GM19035 (cell line): ENCODE results near the gene TLCD3B.

Source experiments
- ATAC-seq: cut with Tn5 transposase; IDR thresholded peaks from one replicate; pipeline ENCODE4 v1.9.1; 2021; ENCODE audit not compliant: unreplicated experiment

Gene TLCD3B, protein sequence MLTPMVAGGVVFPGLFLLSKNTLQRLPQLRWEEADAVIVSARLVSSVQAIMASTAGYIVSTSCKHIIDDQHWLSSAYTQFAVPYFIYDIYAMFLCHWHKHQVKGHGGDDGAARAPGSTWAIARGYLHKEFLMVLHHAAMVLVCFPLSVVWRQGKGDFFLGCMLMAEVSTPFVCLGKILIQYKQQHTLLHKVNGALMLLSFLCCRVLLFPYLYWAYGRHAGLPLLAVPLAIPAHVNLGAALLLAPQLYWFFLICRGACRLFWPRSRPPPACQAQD

DNA sequence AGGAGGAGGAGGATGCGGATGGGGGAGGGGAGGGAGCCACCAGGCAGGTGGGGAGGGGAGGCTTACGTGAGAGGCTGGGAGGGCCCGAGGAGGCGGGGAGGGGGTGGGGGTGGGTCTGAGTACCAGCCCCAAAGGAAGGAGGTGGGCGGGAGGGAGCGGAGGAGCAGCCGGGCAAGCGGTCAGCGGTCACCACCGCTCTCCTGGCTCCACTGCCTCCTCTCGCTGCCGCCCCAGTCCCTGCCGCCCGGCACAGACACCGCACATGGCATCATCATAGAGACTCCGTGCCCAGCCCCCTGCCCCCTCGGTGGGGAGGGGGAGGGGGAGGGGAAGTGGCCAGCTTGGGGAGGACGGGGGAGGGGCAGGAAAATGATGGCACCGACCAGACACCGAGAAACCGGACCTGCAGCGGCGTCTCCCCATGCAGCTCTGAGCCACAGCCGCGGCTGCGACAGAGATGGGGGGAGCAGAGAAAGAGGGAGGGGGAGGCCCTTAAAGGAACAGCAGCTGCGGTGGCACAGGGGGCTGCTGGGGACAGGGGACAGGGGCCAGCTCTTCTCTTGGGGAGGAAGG, at the start of gene TLCD3B:
TLCD3B (minus strand) TSS at position 431 of the 573 bp plus-strand sequence. CDS start 744 bp downstream, outside the sequence.
- ATAC-seq, result no peak

DNA sequence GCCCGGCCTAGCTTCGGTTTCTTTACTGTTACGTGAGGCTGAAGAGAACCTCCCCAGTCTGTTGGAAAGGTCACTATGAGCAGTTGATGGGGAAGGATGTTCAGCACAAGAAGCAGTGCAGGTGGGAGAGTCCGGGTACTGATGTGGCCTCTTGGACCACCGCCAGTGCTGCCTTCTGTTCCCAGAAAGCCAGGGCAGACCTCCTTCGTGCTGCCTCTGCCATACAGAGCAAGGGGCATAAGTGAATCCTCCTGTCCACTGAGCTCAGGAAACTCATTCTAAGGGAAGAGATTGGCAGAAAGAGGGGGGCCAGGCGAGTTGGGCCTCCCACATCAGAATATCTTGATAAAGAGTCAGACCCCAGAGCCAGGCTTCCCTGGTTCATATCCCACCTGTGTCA, 48.4 kb upstream of the TLCD3B start:
- no peak for ATAC-seq

DNA sequence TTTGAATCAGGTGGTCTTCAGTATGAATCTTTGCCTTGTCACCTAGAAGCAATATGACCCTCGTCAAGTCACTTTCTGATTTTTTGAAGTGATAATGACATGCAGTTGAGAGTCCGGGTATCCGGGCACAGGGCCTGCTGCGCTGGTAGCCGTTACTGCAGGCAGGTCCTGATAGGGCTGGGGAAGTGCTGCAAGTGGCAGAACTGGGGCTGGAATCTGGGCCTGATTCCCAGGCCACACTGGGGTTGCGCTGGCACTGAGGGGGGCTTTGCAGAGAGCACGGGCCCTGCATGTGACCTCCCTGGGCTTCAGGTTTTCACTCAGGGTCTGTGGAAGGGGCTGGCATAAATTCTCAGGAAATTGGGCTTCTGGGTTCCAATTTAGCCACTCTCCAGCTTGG, 47.7 kb upstream of the TLCD3B start:
- no peak for ATAC-seq

DNA sequence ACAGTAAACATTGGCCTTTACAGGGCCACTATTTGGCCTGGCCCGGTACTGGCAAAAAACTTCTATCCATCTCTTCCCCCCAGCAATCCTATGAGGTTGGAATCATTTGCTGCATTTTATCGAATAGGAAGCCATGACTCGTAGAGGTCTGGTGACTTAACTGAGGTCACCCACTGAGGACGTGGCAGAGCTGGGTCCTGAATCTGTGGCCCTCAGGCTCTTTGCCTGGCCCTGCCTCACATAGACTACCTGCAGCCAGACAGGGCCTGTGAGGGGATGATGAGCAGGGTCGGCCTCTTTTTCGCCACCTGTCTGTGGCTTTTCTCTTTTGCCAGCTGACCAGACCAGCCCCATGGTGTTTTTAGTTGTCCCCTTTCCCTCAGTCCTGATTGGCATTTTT, 46.6 kb upstream of the TLCD3B start:
- ATAC-seq, result no peak

DNA sequence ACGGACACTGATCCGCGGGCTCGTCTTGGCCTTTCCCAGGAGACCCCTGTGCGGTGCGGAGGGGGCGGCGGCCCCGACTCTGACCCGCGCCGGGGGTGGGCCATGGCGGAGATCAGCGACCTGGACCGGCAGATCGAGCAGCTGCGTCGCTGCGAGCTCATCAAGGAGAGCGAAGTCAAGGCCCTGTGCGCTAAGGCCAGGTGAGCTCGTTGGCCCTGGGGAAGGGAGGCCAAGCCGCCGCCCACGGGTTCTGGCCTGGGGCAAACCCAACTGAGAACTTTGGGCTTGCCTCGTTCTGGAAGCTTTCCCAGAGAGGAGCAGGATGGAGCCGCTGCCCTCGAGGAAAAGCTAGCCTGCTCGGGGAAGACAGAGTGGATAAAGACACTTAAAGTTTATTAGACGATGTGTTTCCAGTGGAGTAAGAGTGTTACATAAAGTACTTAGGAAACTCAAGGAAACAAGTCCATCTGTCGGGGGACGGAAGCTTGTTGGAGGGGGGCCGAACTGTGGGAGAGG, 45.3 kb upstream of the TLCD3B start:
- peak; percentile 28 for ATAC-seq

DNA sequence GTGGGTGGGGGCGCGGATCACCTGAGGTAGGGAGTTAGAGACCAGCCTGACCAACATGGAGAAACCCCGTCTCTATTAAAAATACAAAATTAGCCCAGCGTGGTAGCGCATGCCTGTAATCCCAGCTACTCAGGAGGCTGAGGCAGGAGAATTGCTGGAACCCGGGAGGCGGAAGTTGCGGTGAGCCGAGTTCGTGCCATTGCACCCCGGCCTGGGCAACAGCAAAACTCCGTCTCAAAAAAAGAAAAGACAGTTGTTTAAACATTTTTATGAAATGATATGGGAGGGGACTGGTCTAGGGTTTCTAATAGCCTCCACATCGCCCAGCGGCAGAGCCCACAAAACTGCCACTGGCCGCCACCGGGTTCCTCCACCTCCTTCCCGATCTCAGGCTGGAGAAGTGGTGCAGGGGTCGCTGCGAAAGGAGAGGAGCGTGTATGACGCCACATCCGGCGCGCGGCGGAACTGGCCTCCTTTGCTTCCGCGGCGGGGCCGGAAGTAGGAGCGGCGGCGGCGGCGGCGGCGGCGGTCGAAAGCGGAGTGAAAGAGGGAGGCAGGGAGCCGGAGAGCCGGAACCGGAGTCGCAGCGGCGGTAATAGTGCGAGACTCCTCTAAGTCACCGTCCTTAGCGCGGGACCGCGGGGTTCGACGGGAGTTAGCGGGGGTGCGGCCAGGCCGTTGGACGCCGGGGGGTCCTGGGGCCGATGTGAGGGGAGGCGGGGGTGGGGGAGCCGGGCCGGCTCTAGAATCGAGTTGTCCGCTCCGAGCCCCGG, 44.6 kb upstream of the TLCD3B start, which contains the start of gene PPP4C:
PPP4C (plus strand) TSS at position 492 of the 773 bp plus-strand sequence. CDS start 384 bp downstream, outside the sequence.
- peak; percentile 82 for ATAC-seq

DNA sequence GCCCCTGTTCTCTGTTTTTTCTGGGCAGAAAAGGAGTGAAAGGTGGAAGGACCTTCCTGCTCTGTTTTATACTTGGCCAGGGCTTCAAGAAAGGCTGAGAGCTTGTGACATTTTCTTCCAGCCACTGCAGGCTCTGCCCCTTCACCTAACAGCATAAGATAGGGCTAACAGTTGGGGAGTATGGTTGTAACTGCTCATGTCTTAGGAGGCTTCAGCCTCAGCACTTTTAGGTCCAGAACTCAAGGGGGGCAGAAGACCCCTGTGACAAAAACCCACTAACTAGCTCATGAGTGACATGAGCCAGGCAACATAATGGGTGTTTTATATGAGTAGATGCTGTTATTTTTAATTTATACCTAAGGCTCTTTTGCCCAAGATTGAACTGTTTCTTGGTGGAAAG, 39.4 kb upstream of the TLCD3B start:
- no peak for ATAC-seq

DNA sequence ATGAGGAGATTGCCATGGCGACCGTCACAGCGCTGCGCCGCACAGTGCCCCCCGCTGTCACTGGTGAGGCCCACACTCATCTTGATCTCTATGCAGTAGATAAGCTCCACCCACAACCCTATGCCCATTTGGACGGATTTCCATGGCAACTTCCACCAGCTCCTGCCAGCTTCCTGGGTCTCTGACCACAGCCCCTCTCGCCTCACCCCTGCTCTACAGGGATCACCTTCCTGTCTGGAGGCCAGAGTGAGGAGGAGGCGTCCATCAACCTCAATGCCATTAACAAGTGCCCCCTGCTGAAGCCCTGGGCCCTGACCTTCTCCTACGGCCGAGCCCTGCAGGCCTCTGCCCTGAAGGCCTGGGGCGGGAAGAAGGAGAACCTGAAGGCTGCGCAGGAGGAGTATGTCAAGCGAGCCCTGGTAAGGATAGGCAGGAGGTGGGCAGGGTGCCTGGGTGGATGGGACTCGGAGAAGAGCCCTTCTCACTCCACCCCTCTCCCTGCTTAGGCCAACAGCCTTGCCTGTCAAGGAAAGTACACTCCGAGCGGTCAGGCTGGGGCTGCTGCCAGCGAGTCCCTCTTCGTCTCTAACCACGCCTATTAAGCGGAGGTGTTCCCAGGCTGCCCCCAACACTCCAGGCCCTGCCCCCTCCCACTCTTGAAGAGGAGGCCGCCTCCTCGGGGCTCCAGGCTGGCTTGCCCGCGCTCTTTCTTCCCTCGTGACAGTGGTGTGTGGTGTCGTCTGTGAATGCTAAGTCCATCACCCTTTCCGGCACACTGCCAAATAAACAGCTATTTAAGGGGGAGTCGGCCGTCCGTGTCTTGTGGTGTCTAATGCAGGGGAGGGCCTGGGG, 38.8 kb upstream of the TLCD3B start:
- no peak for ATAC-seq

DNA sequence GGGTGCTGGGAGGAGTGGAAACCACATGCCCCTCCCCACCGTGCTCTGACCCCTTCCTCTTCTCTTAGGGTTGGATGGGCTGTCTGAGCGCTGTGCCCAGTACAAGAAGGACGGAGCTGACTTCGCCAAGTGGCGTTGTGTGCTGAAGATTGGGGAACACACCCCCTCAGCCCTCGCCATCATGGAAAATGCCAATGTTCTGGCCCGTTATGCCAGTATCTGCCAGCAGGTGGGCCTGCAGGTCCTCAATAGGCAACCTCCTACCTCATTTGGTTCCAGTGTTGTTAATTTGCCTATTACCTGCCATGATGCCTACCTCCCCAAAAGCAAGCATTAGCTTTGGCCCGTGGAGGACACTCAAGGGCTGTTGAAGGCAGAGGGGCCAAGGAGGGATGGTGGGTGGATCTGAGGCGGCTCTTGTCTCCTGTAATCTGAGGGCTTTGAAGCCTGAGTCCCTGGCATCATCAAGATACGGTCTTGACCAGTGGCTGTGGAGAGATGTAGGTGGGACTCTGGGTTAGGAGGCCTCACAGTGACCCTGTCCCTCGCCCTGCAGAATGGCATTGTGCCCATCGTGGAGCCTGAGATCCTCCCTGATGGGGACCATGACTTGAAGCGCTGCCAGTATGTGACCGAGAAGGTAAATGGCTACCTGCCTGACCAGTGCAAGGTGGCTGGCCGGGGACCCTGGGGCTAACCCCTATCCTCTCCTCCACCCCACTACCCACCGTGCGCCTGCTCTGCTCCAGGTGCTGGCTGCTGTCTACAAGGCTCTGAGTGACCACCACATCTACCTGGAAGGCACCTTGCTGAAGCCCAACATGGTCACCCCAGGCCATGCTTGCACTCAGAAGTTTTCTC, 37.9 kb upstream of the TLCD3B start:
- ATAC-seq, result no peak

DNA sequence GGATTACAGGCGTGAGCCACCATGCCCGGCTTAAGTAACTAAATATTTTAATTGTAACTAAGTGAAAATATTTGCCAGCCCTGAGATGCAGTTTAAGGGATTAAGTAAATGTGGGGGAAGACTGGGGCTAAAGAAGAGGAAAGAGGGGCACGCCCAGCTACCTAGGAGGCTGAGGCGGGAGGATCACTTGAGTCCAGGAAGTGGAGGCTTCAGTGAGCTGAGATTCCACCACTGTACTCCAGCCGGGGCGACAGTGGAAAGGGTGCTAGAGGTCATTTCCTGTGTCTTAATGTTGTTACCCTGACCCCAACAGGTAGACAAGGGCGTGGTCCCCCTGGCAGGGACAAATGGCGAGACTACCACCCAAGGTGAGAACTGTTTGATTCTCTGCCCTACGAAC, 37.3 kb upstream of the TLCD3B start:
- no peak for ATAC-seq

DNA sequence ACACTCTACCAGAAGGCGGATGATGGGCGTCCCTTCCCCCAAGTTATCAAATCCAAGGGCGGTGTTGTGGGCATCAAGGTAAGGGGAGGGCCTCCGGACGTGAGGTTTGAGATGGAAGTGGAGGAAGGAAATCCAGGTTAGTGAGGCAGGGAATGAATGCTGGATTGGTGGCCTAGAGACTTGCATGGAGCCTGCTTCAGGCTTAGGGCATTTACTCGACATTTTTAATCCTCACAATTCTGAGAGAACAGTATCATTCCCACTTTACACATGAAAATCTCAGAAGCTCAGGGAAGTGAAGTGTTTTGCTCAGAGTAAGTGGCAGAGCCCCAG, 36.5 kb upstream of the TLCD3B start:
- ATAC-seq, result no peak

DNA sequence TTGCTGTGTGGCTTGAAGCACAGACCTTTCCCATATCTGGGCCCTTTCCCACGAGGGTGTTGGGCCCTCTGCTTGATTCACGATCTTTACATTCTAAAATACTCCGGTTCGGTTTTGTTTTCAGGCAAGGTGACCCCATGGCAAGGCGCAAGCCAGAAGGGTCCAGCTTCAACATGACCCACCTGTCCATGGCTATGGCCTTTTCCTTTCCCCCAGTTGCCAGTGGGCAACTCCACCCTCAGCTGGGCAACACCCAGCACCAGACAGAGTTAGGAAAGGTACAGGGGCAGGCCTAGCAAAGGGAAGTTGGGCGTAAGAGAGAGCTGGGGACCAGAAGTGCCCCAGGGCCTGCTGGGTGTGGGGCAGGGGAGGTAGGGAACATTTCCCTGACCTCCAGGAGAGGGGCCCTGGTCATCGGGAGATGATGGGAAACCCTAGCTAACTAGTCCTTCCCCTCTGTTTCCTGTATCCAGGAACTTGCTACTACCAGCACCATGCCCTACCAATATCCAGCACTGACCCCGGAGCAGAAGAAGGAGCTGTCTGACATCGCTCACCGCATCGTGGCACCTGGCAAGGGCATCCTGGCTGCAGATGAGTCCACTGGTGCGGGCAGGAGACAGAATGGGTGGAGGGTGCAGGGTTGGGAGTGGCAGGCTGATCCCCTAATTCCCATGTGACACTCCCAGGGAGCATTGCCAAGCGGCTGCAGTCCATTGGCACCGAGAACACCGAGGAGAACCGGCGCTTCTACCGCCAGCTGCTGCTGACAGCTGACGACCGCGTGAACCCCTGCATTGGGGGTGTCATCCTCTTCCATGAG, 35.9 kb upstream of the TLCD3B start:
- no peak for ATAC-seq

DNA sequence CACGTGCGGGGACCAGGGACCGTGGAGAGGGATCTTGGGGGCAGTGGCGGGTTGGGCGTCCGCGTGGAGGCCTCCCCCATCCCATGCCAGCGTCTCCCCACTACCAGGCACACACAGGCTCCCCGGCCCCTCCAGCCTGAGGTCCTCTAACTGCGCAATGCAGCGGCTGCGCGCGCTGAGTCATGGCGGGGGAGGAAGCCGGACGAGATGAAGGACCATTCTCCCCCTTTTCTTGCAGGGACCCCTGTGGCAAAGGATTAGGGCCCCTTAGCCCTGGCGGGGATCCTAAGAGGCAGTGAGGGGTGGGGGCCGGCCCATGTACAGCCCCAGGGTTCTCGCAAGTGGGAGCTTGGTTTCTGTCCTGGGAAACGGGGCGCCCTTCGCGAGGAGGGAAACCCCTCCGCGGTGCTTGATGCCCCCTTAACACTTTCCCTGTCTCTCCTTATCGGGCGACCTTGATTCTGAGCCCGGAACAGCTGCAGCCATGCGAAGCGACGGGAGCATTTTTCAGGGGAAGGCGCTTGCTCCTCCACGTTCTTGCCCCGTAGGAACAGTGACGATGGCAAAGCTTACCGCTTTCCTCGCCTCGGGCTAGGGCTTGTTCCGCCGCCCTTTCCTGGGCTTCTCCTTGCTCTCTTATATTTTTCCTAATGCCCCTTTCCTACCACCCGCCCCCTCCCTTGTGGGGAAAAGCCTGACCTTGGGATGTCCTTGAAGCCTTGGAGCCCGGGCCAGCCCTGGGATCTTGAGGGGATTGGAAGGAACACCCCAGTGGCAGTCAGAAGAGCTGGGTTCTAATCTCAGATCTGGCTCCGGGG, 35.1 kb upstream of the TLCD3B start:
- no peak for ATAC-seq

DNA sequence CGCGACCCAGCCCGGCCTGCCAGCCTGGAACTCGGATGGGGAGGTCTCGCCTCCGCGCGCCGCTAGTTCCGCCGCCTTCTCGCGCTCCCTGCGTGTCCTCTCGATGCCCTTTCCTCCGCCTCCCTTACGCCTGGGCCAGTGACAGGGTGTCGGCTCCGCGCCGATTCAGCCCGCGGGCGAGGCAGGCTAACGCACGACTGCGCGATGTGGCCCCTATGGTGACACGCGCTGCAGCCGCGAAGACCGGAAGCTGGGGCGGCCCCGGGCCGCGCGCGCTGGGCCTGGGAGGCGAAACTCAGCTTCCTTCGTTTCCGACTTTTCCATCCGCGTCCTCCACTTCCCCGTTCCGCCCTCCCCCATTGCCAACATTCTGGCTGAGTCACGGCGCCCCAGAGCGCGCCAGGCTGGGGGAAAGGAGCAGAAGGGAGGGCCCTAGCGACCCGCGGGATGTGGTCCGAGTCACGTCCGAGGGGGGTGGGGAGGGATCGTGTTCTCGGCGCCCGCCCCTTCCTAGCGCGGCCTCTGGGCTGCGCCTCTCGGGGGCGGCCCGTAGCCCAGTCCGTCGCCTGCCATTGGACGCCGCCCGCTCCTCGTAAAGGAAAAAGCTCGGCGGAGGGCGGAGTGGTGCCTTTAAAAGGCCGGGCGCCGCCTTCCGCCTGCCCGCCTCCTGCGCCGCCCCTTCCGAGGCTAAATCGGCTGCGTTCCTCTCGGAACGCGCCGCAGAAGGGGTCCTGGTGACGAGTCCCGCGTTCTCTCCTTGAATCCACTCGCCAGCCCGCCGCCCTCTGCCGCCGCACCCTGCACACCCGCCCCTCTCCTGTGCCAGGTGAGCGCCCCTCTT, 34.3 kb upstream of the TLCD3B start, which contains the start of gene ALDOA:
ALDOA (plus strand) TSS at position 659 of the 841 bp plus-strand sequence. CDS start 1,138 bp downstream, outside the sequence.
- ATAC-seq, result peak; percentile 79

DNA sequence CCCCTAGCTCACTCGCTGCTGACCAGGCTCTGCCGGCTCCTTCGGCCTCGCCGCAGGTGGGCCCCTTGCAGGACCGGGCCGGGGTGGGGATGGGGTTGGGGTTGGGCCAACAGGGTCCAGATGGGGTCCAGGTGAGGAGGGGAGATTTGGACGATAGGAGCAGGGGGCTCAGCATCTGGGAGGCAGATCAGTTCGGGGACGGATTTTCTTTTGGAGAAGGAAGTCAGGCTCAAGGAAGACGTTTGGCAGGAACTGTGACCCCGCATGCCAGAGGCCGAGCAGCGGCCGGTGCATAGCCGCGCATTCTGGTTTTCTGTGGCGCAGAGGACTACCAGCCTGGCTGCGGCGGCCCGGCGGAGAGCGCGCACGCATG, 33.6 kb upstream of the TLCD3B start:
- peak; percentile 2 for ATAC-seq

DNA sequence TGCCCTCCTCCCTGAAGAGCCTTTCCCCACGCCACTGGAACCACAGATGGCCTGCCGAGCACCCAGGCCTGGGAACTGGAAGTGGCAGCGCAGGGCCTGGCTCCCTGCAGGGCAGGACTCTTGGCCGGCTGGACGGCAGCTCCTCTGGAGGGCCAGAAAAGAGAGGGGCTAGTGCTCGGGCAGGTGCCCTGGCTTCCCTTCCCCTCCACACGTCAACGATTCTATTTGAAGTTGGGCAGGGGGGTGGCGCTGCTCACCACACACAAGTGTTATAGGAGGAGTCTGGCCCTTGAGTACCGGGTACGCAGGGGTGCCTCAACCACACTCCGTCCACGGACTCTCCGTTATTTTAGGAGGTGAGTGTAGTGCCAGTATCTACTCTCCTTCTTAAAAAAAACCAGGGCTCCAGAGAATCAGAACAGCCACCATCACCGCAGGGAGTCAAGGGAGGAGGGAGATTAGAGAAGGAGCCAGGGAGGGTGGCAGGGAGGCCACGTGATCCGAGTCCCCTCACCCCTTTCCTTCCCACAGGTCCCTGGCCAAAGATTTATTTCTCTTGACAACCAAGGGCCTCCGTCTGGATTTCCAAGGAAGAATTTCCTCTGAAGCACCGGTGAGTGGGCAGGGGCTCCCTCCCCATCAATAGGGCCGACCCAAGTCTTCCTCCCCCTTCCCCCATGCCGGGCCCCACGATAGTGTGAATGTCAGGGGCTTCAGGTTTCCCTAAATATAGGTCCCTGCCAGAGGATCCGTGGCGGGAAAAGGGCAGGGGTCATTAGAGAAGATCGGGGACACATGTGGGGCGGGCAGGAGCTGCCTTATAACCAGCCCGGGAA, 33.0 kb upstream of the TLCD3B start:
- ATAC-seq, result no peak
